Loucy (cell line): Measurements from ENCODE around the gene BOC.

Experiments
- H2AFZ ChIP-seq: fragments of 200-600 bp; sonication (generic); 2 replicates; pipeline ENCODE4 v1.6.0; 2016; ENCODE audit warnings: antibody characterized with exemption, mild to moderate bottlenecking, low read length, moderate library complexity
- H3F3A ChIP-seq: fragments of 200-600 bp; 2 replicates; pipeline ENCODE4 v1.6.0; 2016; ENCODE audit warnings: antibody characterized with exemption, low read depth, mild to moderate bottlenecking
- H3K27me3 ChIP-seq: fragments of 200-600 bp; sonication (generic); 2 replicates; pipeline ENCODE4 v1.6.1; 2014; ENCODE audit warnings: low read length, mild to moderate bottlenecking; ENCODE audit not compliant: insufficient read depth, poor library complexity, severe bottlenecking
- H3K36me3 ChIP-seq: fragments of 200-600 bp; sonication (generic); 2 replicates; pipeline ENCODE4 v1.6.1; 2016; ENCODE audit warnings: low read length; ENCODE audit not compliant: insufficient read depth
- H3K4me1 ChIP-seq: fragments of 200-600 bp; sonication (generic); 2 replicates; pipeline ENCODE4 v1.5.1; 2014; ENCODE audit warnings: low read length, mild to moderate bottlenecking; ENCODE audit not compliant: insufficient read depth, poor library complexity, severe bottlenecking
- H3K4me2 ChIP-seq: fragments of 200-600 bp; sonication (generic); 2 replicates; pipeline ENCODE4 v1.6.0; 2014; ENCODE audit warnings: antibody characterized with exemption, low read length, low read depth, mild to moderate bottlenecking; ENCODE audit not compliant: poor library complexity, severe bottlenecking
- H3K4me3 ChIP-seq: fragments of 200-600 bp; sonication (generic); 2 replicates; pipeline ENCODE4 v1.5.1; 2014; ENCODE audit warnings: low read length, mild to moderate bottlenecking, mixed read lengths; ENCODE audit not compliant: poor library complexity, severe bottlenecking
- H3K79me2 ChIP-seq: fragments of 200-600 bp; sonication (generic); 2 replicates; pipeline ENCODE4 v1.6.1; 2014; ENCODE audit warnings: low read length; ENCODE audit not compliant: insufficient read depth
- H3K9ac ChIP-seq: fragments of 200-600 bp; sonication (generic); 2 replicates; pipeline ENCODE4 v1.6.0; 2014; ENCODE audit warnings: mild to moderate bottlenecking, low read depth, low read length, moderate library complexity; ENCODE audit not compliant: poor library complexity, severe bottlenecking
- H3K9me2 ChIP-seq: fragments of 200-600 bp; sonication (generic); replicated peaks from 2 replicates; pipeline ENCODE4 v1.6.1; 2016; ENCODE audit warnings: low read depth, low read length, mixed read lengths
- H3K9me3 ChIP-seq: fragments of 200-600 bp; sonication (generic); 2 replicates; pipeline ENCODE4 v1.6.1; 2014; ENCODE audit warnings: mild to moderate bottlenecking, antibody characterized with exemption, low read length, low read depth; ENCODE audit not compliant: insufficient read depth
- H4K20me1 ChIP-seq: fragments of 200-600 bp; sonication (generic); 2 replicates; pipeline ENCODE4 v1.6.0; 2014; ENCODE audit warnings: antibody characterized with exemption, low read length, mild to moderate bottlenecking; ENCODE audit not compliant: insufficient read depth, poor library complexity, severe bottlenecking
- CTCF ChIP-seq: fragments of 200-600 bp; sonication (generic); conservative IDR thresholded peaks from 2 replicates; pipeline ENCODE4 v1.5.1; 2014; ENCODE audit warnings: mild to moderate bottlenecking, antibody characterized with exemption, low read length
- EZH2phosphoT487 ChIP-seq: fragments of 200-600 bp; IDR thresholded peaks from 2 replicates; pipeline ENCODE4 v1.6.1; 2018; ENCODE audit warnings: antibody characterized with exemption, mild to moderate bottlenecking, moderate library complexity, borderline replicate concordance

The BOC gene

GRCh38 chr3:113194823-113195401 lies 16.4 kb upstream of the BOC start:
- H3K9ac ChIP-seq, result no peak overlapping the region
- H2AFZ ChIP-seq, result no peak overlapping the region
- H3K36me3 ChIP-seq, result no peaks in the 10 kb centered on the region
- no peaks in the 10 kb centered on the region for H3K9me3 ChIP-seq
- H3K79me2 ChIP-seq, result no peaks in the 10 kb centered on the region
- no peaks in the 10 kb centered on the region for H3F3A ChIP-seq
- H3K4me1 ChIP-seq, result no peaks in the 10 kb centered on the region
- no peak overlapping the region for H3K4me2 ChIP-seq
- no peak overlapping the region for H3K4me3 ChIP-seq
- H3K9me2 ChIP-seq, result no peaks in the 10 kb centered on the region
- no peaks in the 10 kb centered on the region for H4K20me1 ChIP-seq
- TF ChIP-seq CTCF (no peak), EZH2phosphoT487 (no peak)
- H3K27me3 ChIP-seq, result no peaks in the 10 kb centered on the region

- Histone ChIP-seq H3K36me3 (no peaks in the 10 kb centered on the region), H3K4me3 (no peak overlapping the region), H3K4me2 (no peak overlapping the region), H3K79me2 (no peaks in the 10 kb centered on the region), H3K9me2 (no peaks in the 10 kb centered on the region), H3K27me3 (no peaks in the 10 kb centered on the region), H3K4me1 (no peaks in the 10 kb centered on the region), H3F3A (no peaks in the 10 kb centered on the region), H4K20me1 (no peaks in the 10 kb centered on the region), H2AFZ (no peak overlapping the region), H3K9me3 (no peaks in the 10 kb centered on the region), H3K9ac (no peak overlapping the region)
- TF ChIP-seq EZH2phosphoT487 (no peak), CTCF (no peak)
These were observed 11.0 kb upstream of the BOC start for GRCh38 chr3:113200351-113200750.

- H3K36me3 ChIP-seq, result no peaks in the 10 kb centered on the region
- no peak overlapping the region for H3K4me2 ChIP-seq
- H4K20me1 ChIP-seq, result no peaks in the 10 kb centered on the region
- no peaks in the 10 kb centered on the region for H3K9me3 ChIP-seq
- no peaks in the 10 kb centered on the region for H3K4me1 ChIP-seq
- H3F3A ChIP-seq, result no peaks in the 10 kb centered on the region
- no peak overlapping the region for H3K4me3 ChIP-seq
- no peaks in the 10 kb centered on the region for H3K9me2 ChIP-seq
- TF ChIP-seq CTCF (no peak), EZH2phosphoT487 (no peak)
- no peaks in the 10 kb centered on the region for H3K79me2 ChIP-seq
- no peak overlapping the region for H3K9ac ChIP-seq
- H3K27me3 ChIP-seq, result no peaks in the 10 kb centered on the region
- no peak overlapping the region for H2AFZ ChIP-seq
These were observed 10.4 kb upstream of the BOC start for GRCh38 chr3:113200946-113201345.
